ENCODE results near the gene RUBCN.
A peak's percentile ranks its signal among the peaks of the same experiment; 100 is the strongest.

RUBCN gene

GRCh38 chr3:197736491-197737318 lies at the start of gene RUBCN:
TSS of gene RUBCN (minus strand) at chr3:197736904. CDS start at chr3:197736719, 185 bp downstream.
- Mint-ChIP-seq H3K27ac (peak within 1 kb of the TSS; percentile 92), H3K27me3 (no peaks in the 10 kb centered on the region)

GRCh38 chr3:197784019-197784585 lies 47.4 kb upstream of the RUBCN start:
- Mint-ChIP-seq H3K9me3 (ENCODE audit: low read depth) (no peaks in the 10 kb centered on the region), H3K4me3 (no peak overlapping the region), H3K27ac (no peak overlapping the region), H3K27me3 (no peaks in the 10 kb centered on the region), H3K4me1 (ENCODE audit: low read depth) (peaks cover 5% of the 10 kb centered on the region), H3K36me3 (peaks cover 2% of the 10 kb centered on the region)

More at GRCh38 chr3:197736491-197737318, at the start of gene RUBCN:
- Mint-ChIP-seq H3K4me1 (ENCODE audit: low read depth) (peaks cover 33% of the 10 kb centered on the region), H3K36me3 (peaks cover 3% of the 10 kb centered on the region), H3K9me3 (ENCODE audit: low read depth) (no peaks in the 10 kb centered on the region), H3K4me3 (peak within 1 kb of the TSS; percentile 94)

GRCh38 chr3:197782230-197782629 lies 45.5 kb upstream of the RUBCN start:
- Mint-ChIP-seq H3K4me1 (ENCODE audit: low read depth) (peaks cover 2% of the 10 kb centered on the region), H3K4me3 (no peak overlapping the region), H3K9me3 (ENCODE audit: low read depth) (no peaks in the 10 kb centered on the region), H3K27me3 (no peaks in the 10 kb centered on the region), H3K27ac (peak overlapping the region; percentile 24), H3K36me3 (peaks cover 2% of the 10 kb centered on the region)

GRCh38 chr3:197775317-197775716 lies 38.6 kb upstream of the RUBCN start:
- Mint-ChIP-seq H3K4me1 (ENCODE audit: low read depth) (no peaks in the 10 kb centered on the region), H3K9me3 (ENCODE audit: low read depth) (no peaks in the 10 kb centered on the region), H3K36me3 (no peaks in the 10 kb centered on the region), H3K4me3 (no peak overlapping the region), H3K27ac (no peak overlapping the region), H3K27me3 (no peaks in the 10 kb centered on the region)

- H3K36me3 Mint-ChIP-seq, result no peaks in the 10 kb centered on the region
- no peaks in the 10 kb centered on the region for H3K27me3 Mint-ChIP-seq
- H3K4me3 Mint-ChIP-seq, result no peak overlapping the region
- no peak overlapping the region for H3K27ac Mint-ChIP-seq
- H3K4me1 Mint-ChIP-seq (ENCODE audit: low read depth), result peaks cover 2% of the 10 kb centered on the region
- no peaks in the 10 kb centered on the region for H3K9me3 Mint-ChIP-seq (ENCODE audit: low read depth)
Observed at GRCh38 chr3:197761784-197762183, 25.1 kb upstream of the RUBCN start.

GRCh38 chr3:197758512-197758911 lies 21.8 kb upstream of the RUBCN start:
- H3K9me3 Mint-ChIP-seq (ENCODE audit: low read depth), result no peaks in the 10 kb centered on the region
- no peak overlapping the region for H3K27ac Mint-ChIP-seq
- no peaks in the 10 kb centered on the region for H3K27me3 Mint-ChIP-seq
- no peak overlapping the region for H3K4me3 Mint-ChIP-seq
- H3K4me1 Mint-ChIP-seq (ENCODE audit: low read depth), result peaks cover 24% of the 10 kb centered on the region
- H3K36me3 Mint-ChIP-seq, result no peaks in the 10 kb centered on the region

- H3K4me3 Mint-ChIP-seq, result no peak overlapping the region
- H3K27me3 Mint-ChIP-seq, result no peaks in the 10 kb centered on the region
- peaks cover 38% of the 10 kb centered on the region for H3K4me1 Mint-ChIP-seq (ENCODE audit: low read depth)
- no peaks in the 10 kb centered on the region for H3K9me3 Mint-ChIP-seq (ENCODE audit: low read depth)
- H3K36me3 Mint-ChIP-seq, result no peaks in the 10 kb centered on the region
- H3K27ac Mint-ChIP-seq, result no peak overlapping the region
Observed at GRCh38 chr3:197756704-197757103, 20.0 kb upstream of the RUBCN start.

- H3K4me3 Mint-ChIP-seq, result peak overlapping the region; percentile 52
- H3K27me3 Mint-ChIP-seq, result no peaks in the 10 kb centered on the region
- H3K4me1 Mint-ChIP-seq (ENCODE audit: low read depth), result peaks cover 60% of the 10 kb centered on the region
- no peaks in the 10 kb centered on the region for H3K9me3 Mint-ChIP-seq (ENCODE audit: low read depth)
- H3K27ac Mint-ChIP-seq, result peak overlapping the region; percentile 62
- no peaks in the 10 kb centered on the region for H3K36me3 Mint-ChIP-seq
Observed at GRCh38 chr3:197753263-197753662, 16.6 kb upstream of the RUBCN start.

GRCh38 chr3:197752107-197752506 lies 15.4 kb upstream of the RUBCN start:
- Mint-ChIP-seq H3K36me3 (no peaks in the 10 kb centered on the region), H3K4me3 (peak overlapping the region; percentile 88), H3K4me1 (ENCODE audit: low read depth) (peaks cover 60% of the 10 kb centered on the region), H3K27ac (peak overlapping the region; percentile 85), H3K9me3 (ENCODE audit: low read depth) (no peaks in the 10 kb centered on the region), H3K27me3 (no peaks in the 10 kb centered on the region)

GRCh38 chr3:197750858-197751737 lies 14.4 kb upstream of the RUBCN start:
- peak overlapping the region; percentile 94 for H3K4me3 Mint-ChIP-seq
- no peaks in the 10 kb centered on the region for H3K27me3 Mint-ChIP-seq
- H3K9me3 Mint-ChIP-seq (ENCODE audit: low read depth), result no peaks in the 10 kb centered on the region
- H3K27ac Mint-ChIP-seq, result peak overlapping the region; percentile 75
- H3K36me3 Mint-ChIP-seq, result no peaks in the 10 kb centered on the region
- peaks cover 51% of the 10 kb centered on the region for H3K4me1 Mint-ChIP-seq (ENCODE audit: low read depth)

GRCh38 chr3:197750396-197750831 lies 13.7 kb upstream of the RUBCN start:
- Mint-ChIP-seq H3K9me3 (ENCODE audit: low read depth) (no peaks in the 10 kb centered on the region), H3K4me1 (ENCODE audit: low read depth) (peaks cover 49% of the 10 kb centered on the region), H3K36me3 (no peaks in the 10 kb centered on the region), H3K27ac (peak overlapping the region; percentile 75), H3K27me3 (no peaks in the 10 kb centered on the region), H3K4me3 (peak overlapping the region; percentile 94)

GRCh38 chr3:197749601-197750395 lies 13.1 kb upstream of the RUBCN start, which contains the start of gene FYTTD1:
TSS of gene FYTTD1 (plus strand) at chr3:197749883. CDS start at chr3:197749972, 89 bp downstream.
- Mint-ChIP-seq H3K36me3 (no peaks in the 10 kb centered on the region), H3K9me3 (ENCODE audit: low read depth) (no peaks in the 10 kb centered on the region), H3K27ac (peak within 1 kb of the TSS; percentile 96), H3K27me3 (no peaks in the 10 kb centered on the region), H3K4me1 (ENCODE audit: low read depth) (peaks cover 45% of the 10 kb centered on the region), H3K4me3 (peak within 1 kb of the TSS; percentile 97)

GRCh38 chr3:197749315-197749600 lies 12.6 kb upstream of the RUBCN start:
- no peaks in the 10 kb centered on the region for H3K27me3 Mint-ChIP-seq
- H3K36me3 Mint-ChIP-seq, result no peaks in the 10 kb centered on the region
- peaks cover 41% of the 10 kb centered on the region for H3K4me1 Mint-ChIP-seq (ENCODE audit: low read depth)
- no peaks in the 10 kb centered on the region for H3K9me3 Mint-ChIP-seq (ENCODE audit: low read depth)
- peak overlapping the region; percentile 96 for H3K27ac Mint-ChIP-seq
- H3K4me3 Mint-ChIP-seq, result peak overlapping the region; percentile 97

- Mint-ChIP-seq H3K27ac (peak overlapping the region; percentile 96), H3K27me3 (no peaks in the 10 kb centered on the region), H3K4me1 (ENCODE audit: low read depth) (peaks cover 37% of the 10 kb centered on the region), H3K4me3 (peak overlapping the region; percentile 97), H3K36me3 (no peaks in the 10 kb centered on the region), H3K9me3 (ENCODE audit: low read depth) (no peaks in the 10 kb centered on the region)
Observed at GRCh38 chr3:197748597-197749314, 12.1 kb upstream of the RUBCN start.

All from activated naive CD8-positive, alpha-beta T cell (primary cell).